Muscle layer of colon (tissue), 2 donors: ENCODE data around the gene NEMP2.
"Not testable (repeated sequence)": the region's sequence is repeated elsewhere in the genome, so short reads cannot be mapped to it uniquely, and the experiment has no call there.

Experiments used
- H3K27ac ChIP-seq: one replicate; pipeline ENCODE4 v1.7.0; 2013; ENCODE audit warnings: low read depth, mild to moderate bottlenecking, low read length, moderate library complexity
- H3K27me3 ChIP-seq, 2 donors: one replicate each; pipeline ENCODE4 v1.7.0; 2013; ENCODE audit warnings: low read length in 2 of 2, mild to moderate bottlenecking in 2 of 2; ENCODE audit not compliant: insufficient read depth in 2 of 2, control insufficient read depth in 1 of 2
- H3K36me3 ChIP-seq: one replicate; pipeline ENCODE4 v1.7.0; 2013; ENCODE audit warnings: mild to moderate bottlenecking, low read length; ENCODE audit not compliant: insufficient read depth
- H3K4me1 ChIP-seq: one replicate; pipeline ENCODE4 v1.7.0; 2013; ENCODE audit warnings: mild to moderate bottlenecking, low read length; ENCODE audit not compliant: insufficient read depth
- H3K4me3 ChIP-seq, 2 donors: one replicate each; pipeline ENCODE4 v1.7.0; 2013; ENCODE audit warnings: low read length in 2 of 2, low read depth in 1 of 2, mild to moderate bottlenecking in 1 of 2, moderate library complexity in 1 of 2
- H3K9ac ChIP-seq: one replicate; pipeline ENCODE4 v1.7.0; 2013; ENCODE audit warnings: low read length
- H3K9me3 ChIP-seq: one replicate; pipeline ENCODE4 v1.7.0; 2013; ENCODE audit warnings: mild to moderate bottlenecking, low read length
- donor health status: abdominal sarcoma.
- donor health status: Adenocarcinoma of cecum.

The NEMP2 gene

DNA sequence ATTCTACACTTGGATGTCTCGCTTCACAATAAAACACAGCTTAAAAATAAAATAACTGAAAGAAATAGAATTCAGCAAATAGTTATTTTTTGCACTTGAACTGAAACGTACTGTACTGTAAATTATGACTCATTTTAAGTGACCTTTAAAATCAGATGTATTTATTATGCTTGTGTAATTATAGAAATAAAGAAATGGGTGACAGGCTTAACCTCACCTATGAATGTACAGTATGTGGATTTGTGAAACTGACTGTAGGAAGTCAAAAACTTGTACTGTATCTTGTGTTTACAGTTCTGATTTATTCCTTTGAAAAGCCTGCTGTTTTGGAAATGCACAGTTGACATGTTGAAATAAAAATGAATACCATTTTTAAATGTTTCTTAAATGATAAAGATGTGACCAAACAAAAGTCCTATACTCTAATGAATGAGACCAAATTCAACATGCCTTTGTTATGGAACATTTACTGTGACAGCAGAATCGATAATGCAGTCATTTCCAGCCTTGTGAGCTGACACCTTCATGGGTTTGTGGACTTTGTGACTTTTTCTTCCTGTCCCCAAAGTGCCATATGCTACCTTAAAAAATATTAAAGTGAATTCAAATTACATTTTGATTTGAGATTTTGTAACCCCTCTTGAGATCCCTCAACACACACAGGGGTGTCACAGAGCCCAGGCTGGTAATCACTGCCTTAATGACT is 32.7 kb downstream of the NEMP2 start:
- no peaks in the 10 kb centered on the region for H3K9me3 ChIP-seq
- H3K36me3 ChIP-seq: peaks cover 12% of the 10 kb centered on the region
- H3K9ac ChIP-seq: no peak overlapping the region
- no peak overlapping the region for H3K27ac ChIP-seq
- no peak overlapping the region for H3K4me3 ChIP-seq
- H3K27me3 ChIP-seq: no peaks in the 10 kb centered on the region
- no peaks in the 10 kb centered on the region for H3K4me1 ChIP-seq

DNA sequence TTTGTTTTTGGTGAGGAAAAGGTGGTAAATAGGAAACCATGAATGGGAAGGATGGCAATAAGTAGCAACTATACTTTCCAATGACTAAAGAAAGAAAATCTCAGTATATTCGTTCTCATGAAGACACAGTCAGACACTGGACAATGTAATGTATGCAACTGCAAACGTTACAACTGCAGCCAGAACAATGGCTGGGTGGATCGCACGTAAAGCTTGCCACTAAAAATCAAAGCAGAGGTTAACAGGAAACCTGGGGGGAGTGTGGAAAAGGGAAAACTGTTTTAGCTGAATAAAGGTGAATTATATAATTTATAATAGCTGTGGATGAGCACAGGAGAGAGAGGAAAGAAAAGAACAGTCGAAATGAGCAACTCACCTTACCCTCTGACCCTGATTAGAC is 33.3 kb downstream of the NEMP2 start:
- Histone ChIP-seq H3K9me3 (no peaks in the 10 kb centered on the region), H3K9ac (no peak overlapping the region), H3K36me3 (peaks cover 12% of the 10 kb centered on the region), H3K27me3 (no peaks in the 10 kb centered on the region), H3K4me1 (no peaks in the 10 kb centered on the region), H3K4me3 (no peak overlapping the region), H3K27ac (no peak overlapping the region)

DNA sequence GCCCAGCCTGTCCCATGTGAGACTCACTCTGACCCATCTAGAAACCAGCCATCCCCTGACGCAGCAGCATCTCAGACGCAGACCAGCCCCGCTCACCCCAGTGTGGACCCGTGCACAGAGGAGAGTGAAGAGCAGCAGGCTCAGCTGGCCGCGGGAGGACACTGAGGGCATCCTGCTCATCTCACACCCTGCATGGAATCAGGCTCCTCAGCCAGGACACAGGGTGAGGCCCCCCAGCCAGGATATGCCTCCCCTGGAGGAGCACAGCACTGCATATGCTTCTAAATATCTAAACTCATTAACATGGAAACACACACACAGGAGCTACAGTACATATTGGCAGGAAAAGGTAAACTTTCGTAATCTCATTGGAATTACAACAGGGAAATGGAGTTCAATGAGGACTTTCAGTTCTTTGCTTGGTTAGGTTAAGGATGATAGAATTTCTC is 34.4 kb downstream of the NEMP2 start:
- Histone ChIP-seq H3K9ac (no peak overlapping the region), H3K9me3 (no peaks in the 10 kb centered on the region), H3K4me1 (no peaks in the 10 kb centered on the region), H3K36me3 (peaks cover 10% of the 10 kb centered on the region), H3K27ac (no peak overlapping the region), H3K27me3 (no peaks in the 10 kb centered on the region), H3K4me3 (no peak overlapping the region)

DNA sequence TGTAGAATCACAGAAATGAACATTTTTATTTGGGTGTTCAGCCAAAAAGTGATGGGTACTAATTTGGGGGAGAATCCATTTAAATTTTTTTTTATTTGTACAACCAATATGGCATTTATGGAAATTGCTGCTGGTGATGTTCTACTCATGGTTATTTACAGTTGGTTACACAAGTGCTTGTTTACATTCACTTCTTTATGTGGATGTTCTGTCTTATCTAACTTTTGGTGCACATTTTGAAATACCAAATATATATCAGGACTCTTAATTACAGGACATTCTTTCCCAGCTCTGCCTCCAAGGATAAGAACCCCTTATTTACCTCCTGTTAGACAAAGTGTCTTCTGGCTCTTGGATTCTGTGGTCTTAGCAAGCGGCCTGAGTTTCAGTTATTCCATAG is 35.2 kb downstream of the NEMP2 start:
- Histone ChIP-seq H3K4me1 (no peaks in the 10 kb centered on the region), H3K4me3 (no peak overlapping the region), H3K9ac (no peak overlapping the region), H3K27ac (no peak overlapping the region), H3K36me3 (peaks cover 6% of the 10 kb centered on the region), H3K27me3 (no peaks in the 10 kb centered on the region), H3K9me3 (no peaks in the 10 kb centered on the region)

DNA sequence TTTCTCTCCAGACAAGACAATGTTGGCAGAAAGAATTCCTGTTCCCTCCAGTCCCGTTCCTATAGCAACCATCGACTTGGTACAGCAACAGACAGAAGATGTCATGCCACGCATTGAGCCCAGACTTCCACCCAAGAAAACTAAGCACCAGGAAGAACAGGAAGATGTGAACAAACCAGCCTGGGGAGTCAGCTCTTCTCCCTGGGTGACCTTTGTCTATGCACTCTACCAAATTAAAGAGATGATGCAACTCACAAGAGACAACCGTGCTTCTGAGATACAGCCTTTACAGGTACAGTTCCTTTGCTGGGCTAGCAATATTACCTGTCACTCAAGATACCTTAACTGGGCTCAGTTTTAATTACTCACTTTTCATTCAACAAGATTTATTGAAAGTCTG is 37.1 kb downstream of the NEMP2 start:
- Histone ChIP-seq H3K27ac (no peak overlapping the region), H3K4me3 (no peak overlapping the region), H3K27me3 (no peaks in the 10 kb centered on the region), H3K36me3 (peaks cover 6% of the 10 kb centered on the region), H3K9ac (no peak overlapping the region), H3K9me3 (peaks cover 4% of the 10 kb centered on the region), H3K4me1 (no peaks in the 10 kb centered on the region)

DNA sequence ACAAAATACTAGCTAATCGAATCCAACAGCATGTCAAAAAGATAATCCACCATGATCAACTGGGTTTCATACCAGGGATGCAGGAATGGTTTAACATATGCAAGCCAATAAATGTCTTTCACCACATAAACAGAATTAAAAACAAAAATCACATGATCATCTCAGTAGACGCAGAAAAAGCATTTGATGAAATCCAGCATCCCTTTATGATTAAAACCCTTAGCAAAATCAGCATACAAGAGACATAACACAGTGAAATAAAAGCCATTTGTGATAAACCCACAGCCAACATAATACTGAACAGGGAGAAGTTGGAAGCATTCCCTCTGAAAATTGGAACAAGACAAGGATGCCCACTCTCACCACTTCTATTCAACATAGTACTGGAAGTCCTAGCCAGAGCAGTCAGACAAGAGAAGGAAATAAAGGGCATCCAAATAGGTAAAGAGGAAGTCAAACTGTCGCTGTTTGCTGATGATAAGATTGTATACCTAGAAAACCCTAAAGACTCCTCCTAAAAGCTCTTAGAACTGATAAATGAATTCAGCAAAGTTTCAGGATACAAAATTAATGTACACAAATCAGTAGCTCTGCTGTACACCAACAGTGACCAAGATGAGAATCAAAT is 39.8 kb downstream of the NEMP2 start:
- not testable (repeated sequence) for H3K9me3 ChIP-seq, H3K4me3 ChIP-seq, H3K4me1 ChIP-seq, H3K27ac ChIP-seq, H3K27me3 ChIP-seq, H3K9ac ChIP-seq
- peaks cover 13% of the 10 kb centered on the region for H3K36me3 ChIP-seq

DNA sequence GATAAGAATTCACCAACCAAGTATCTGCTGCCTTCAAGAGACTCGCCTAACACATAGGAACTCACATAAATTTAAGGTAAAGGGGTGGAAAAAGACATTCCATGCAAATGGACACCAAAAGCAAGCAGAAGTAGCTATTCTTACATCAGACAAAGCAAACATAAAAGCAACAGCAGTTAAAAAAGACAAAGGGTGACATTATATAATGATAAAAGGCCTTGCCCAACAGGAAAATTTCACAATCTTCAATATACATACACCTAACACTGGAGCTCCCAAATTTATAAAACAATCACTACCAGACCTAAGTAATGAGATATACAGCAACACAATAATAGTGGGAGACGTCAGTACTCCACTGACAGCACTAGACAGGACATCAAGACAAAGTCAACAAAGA is 41.4 kb downstream of the NEMP2 start:
- peaks cover 18% of the 10 kb centered on the region for H3K36me3 ChIP-seq
- H3K27ac ChIP-seq: no peak overlapping the region
- H3K4me3 ChIP-seq: no peak overlapping the region
- H3K27me3 ChIP-seq: no peaks in the 10 kb centered on the region
- no peak overlapping the region for H3K9ac ChIP-seq
- H3K4me1 ChIP-seq: no peaks in the 10 kb centered on the region
- H3K9me3 ChIP-seq: peaks cover 4% of the 10 kb centered on the region

DNA sequence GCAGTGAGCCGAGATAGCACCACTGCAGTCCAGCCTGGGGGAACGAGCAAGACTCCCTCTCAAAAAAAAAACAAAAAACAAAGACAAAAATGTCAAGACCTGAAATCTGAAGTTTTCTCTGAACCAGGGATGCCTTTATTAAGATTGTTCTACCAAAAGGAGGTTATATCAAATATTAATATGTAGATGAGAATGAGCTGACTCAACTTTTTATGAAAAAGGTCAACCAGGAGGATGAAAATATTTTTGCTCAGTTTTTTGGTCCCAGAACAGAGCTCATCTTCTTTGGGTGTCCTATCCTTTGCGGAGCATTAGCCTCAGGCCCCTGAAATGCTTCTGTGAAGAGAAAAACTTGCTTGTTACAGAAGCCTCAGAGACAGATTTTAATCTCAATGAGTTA is 44.0 kb downstream of the NEMP2 start:
- Histone ChIP-seq H3K27me3 (no peaks in the 10 kb centered on the region), H3K36me3 (peaks cover 18% of the 10 kb centered on the region), H3K4me1 (peaks cover 9% of the 10 kb centered on the region), H3K27ac (no peak overlapping the region), H3K9ac (no peak overlapping the region), H3K4me3 (no peak overlapping the region), H3K9me3 (peaks cover 4% of the 10 kb centered on the region)

DNA sequence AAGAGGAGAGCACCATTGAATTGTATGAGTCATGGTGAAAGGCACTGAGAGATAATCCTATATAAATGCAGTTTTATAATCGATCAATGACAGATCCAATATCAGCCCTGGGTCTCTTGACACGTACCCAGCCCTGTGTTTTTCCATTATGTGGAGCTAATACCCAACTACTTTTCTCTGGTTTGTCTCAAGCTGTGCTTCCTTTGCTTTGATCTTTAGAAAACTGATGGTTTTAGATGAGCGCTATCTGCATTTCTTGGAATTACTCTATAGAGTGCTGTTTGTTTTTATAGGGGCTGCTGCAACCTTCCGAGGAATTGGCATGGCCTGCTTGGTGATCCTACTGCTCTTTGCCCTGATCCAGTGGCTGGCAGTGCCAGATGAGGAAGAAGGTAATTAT is 45.0 kb downstream of the NEMP2 start:
- peaks cover 18% of the 10 kb centered on the region for H3K36me3 ChIP-seq
- no peaks in the 10 kb centered on the region for H3K27me3 ChIP-seq
- no peak overlapping the region for H3K4me3 ChIP-seq
- H3K4me1 ChIP-seq: peaks cover 9% of the 10 kb centered on the region
- peaks cover 4% of the 10 kb centered on the region for H3K9me3 ChIP-seq
- no peak overlapping the region for H3K27ac ChIP-seq
- no peak overlapping the region for H3K9ac ChIP-seq

DNA sequence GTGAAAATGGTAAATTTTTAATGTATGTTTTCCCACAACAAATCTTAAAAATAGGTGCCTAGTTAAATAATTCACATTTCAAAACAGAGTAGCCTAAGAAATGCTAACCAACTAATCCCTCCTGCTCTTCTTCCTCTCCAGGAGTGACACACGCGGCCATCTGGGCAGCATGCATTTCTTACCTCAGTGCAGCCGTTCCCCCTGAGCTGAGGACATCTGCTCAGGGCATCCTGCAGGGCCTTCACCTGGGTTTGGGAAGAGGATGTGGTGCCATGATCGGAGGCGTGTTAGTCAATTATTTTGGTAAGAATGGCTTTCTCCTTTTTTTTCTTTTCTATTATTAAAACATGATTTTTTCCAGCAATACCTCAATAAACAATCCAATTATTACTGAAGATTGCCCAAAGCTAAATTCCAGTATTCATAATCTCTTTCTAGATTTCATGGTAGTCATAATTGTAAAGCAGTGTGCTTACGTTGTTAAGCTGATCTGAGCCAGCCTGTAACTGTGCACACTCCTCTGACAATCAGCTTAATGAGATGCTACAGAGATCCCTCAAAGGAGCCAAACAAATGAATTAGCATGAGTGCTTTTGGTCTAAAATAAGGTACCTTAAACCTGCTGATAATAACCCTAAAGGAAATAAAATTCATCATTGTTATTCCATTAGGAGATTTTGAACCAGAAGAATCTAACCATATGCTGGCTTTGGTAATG is 45.8 kb downstream of the NEMP2 start:
- Histone ChIP-seq H3K9ac (no peak overlapping the region), H3K36me3 (peaks cover 18% of the 10 kb centered on the region), H3K27ac (no peak overlapping the region), H3K9me3 (peaks cover 4% of the 10 kb centered on the region), H3K4me1 (peaks cover 9% of the 10 kb centered on the region), H3K4me3 (no peak overlapping the region), H3K27me3 (no peaks in the 10 kb centered on the region)

DNA sequence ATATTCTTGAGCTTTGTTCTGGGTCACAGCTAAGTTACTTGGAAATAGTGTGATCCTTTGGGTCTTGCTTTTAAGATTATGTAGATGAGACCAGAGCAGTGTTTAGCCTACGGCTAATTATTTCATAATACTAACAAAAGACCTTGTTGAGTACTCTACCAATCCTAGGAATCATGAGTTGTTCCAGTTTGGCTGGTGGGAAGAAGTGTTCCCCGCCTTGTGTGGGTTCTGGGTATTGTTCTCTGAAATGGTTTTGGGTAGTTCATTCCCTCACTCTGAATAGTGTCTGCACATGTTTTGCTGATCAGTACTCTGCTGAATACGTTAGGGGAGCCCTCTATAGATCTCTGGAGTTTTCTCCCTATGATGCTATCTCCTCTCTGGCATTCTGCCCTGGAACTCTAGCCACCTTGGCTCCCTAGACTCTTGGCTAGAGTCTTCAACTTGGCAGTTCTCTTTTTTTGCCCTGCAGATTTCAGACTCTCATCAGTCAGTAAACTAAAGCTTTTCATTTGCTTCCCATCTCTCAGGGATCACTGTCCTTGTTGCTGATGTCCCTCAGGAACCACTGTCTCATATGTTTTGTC is 48.4 kb downstream of the NEMP2 start:
- H3K27me3 ChIP-seq: no peaks in the 10 kb centered on the region
- no peak overlapping the region for H3K9ac ChIP-seq
- no peaks in the 10 kb centered on the region for H3K9me3 ChIP-seq
- peaks cover 11% of the 10 kb centered on the region for H3K36me3 ChIP-seq
- H3K4me3 ChIP-seq: no peak overlapping the region
- H3K4me1 ChIP-seq: peaks cover 9% of the 10 kb centered on the region
- no peak overlapping the region for H3K27ac ChIP-seq
